Lung (tissue), 12 donors: ENCODE data around the gene MAP2K5. TPM values are rescaled to one million over a fixed set of nuclear protein-coding genes. Genes with fewer than 3 reads are reported as not detected.

Experiments
- ATAC-seq: fragments of 200-7000 bp; cut with Tn5 transposase; one replicate; pipeline ENCODE4 v1.9.1; 2020; ENCODE audit warnings: moderate number of reproducible peaks; ENCODE audit not compliant: insufficient read depth, low FRiP score
- DNase-seq, 3 donors: peaks; one replicate each; pipeline ENCODE4 v3.0.0-alpha.2; 2013 to 2017
- H3K27ac ChIP-seq, 2 donors: one replicate each; pipeline ENCODE4 v1.5.1; 2013; ENCODE audit warnings: mild to moderate bottlenecking in 2 of 2, moderate library complexity in 2 of 2, control low read depth in 1 of 2, inconsistent platforms in 1 of 2, low read depth in 1 of 2, low read length in 1 of 2
- H3K27me3 ChIP-seq, 3 donors: one replicate each; pipeline ENCODE4 v1.5.1; 2013; ENCODE audit warnings: low read length in 2 of 3; ENCODE audit not compliant: control insufficient read depth in 3 of 3, insufficient read depth in 3 of 3
- H3K36me3 ChIP-seq, 4 donors: one replicate each; pipeline ENCODE4 v1.5.1; 2013; ENCODE audit warnings: low read length in 4 of 4, mild to moderate bottlenecking in 1 of 4, moderate library complexity in 1 of 4; ENCODE audit not compliant: control insufficient read depth in 4 of 4, insufficient read depth in 4 of 4
- H3K4me1 ChIP-seq, 5 donors: one replicate each; pipeline ENCODE4 v1.5.1; 2013; ENCODE audit warnings: low read length in 5 of 5, mild to moderate bottlenecking in 2 of 5, moderate library complexity in 1 of 5; ENCODE audit not compliant: control insufficient read depth in 5 of 5, insufficient read depth in 5 of 5
- H3K4me3 ChIP-seq: one replicate; pipeline ENCODE4 v1.5.1; 2013; ENCODE audit warnings: mild to moderate bottlenecking, control low read depth, moderate library complexity
- H3K9ac ChIP-seq, 2 donors: one replicate each; pipeline ENCODE4 v1.5.1; 2013; ENCODE audit warnings: low read length in 2 of 2, control low read depth in 1 of 2; ENCODE audit not compliant: insufficient read depth in 1 of 2
- H3K9me3 ChIP-seq, 4 donors: one replicate each; pipeline ENCODE4 v1.5.1; 2013; ENCODE audit warnings: low read length in 3 of 4, mild to moderate bottlenecking in 1 of 4, moderate library complexity in 1 of 4; ENCODE audit not compliant: control insufficient read depth in 4 of 4, insufficient read depth in 3 of 4
- CTCF ChIP-seq: IDR thresholded peaks from 2 replicates; pipeline ENCODE4 v1.5.1; 2012; ENCODE audit warnings: mild to moderate bottlenecking; ENCODE audit errors: control extremely low read depth, extremely low read depth
- WGBS, 2 donors: extraction: QIAGEN DNeasy Blood & Tissue Kit; methylation state at CpG; one replicate each; pipeline ENCODE4 v1.1.7; 2013; 5-methylcytosine and 5-hydroxymethylcytosine counted together
- polyA plus RNA-seq, 2 donors: library from polyadenylated mRNA; stranded (reverse); fragments of 200-250 nt; gene quantifications; one replicate each; pipeline ENCODE4 v1.2.1, GENCODE V29; 2013
- total RNA-seq, 2 donors: library from RNA; depleted of rRNA in 1 of 2; stranded (reverse); fragments of >200 nt in 1 of 2; gene quantifications; one replicate each; pipeline ENCODE4 v1.2.1, GENCODE V29; 2014 to 2021
- donor health status: control.
- donor health status: control.
- donor health status: Bipolar disorder and iron deficiency.
- donor health status: healthy.
- donor health status: DM: yes; HTN: yes; CAD: no.

Gene MAP2K5
- total and polyA plus RNA-seq, 4 donors, result 6.3 to 19.1 (median 12.4) TPM

GRCh38 chr15:67782691-67782991 lies 240.1 kb downstream of the MAP2K5 start:
- Histone ChIP-seq H3K9ac (no peak overlapping the region), H3K4me1 (peaks cover 0 to 22% (median 3%) of the 10 kb centered on the region in 5 donors), H3K36me3 (peaks cover 0 to 8% (median 0%) of the 10 kb centered on the region in 4 donors), H3K27me3 (no peaks in the 10 kb centered on the region), H3K27ac (no peak overlapping the region), H3K4me3 (no peak overlapping the region), H3K9me3 (no peaks in the 10 kb centered on the region)
- ATAC-seq (no peak), DNase-seq (no peak)
- TF ChIP-seq CTCF, result no peak
- WGBS, 2 donors, result 81% methylated on average over 7 of the region's 7 CpGs

GRCh38 chr15:67783303-67783702 lies 240.8 kb downstream of the MAP2K5 start:
- WGBS, 2 donors, result 40 to 69% methylated on average over 7 of the region's 7 CpGs
- H3K27ac ChIP-seq, result no peak overlapping the region
- H3K27me3 ChIP-seq, result no peaks in the 10 kb centered on the region
- no peak for ATAC-seq
- no peak for TF ChIP-seq CTCF
- peaks cover 0 to 8% (median 0%) of the 10 kb centered on the region in 4 donors for H3K36me3 ChIP-seq
- no peak overlapping the region for H3K9ac ChIP-seq
- H3K4me1 ChIP-seq, result peaks cover 0 to 15% (median under 1%) of the 10 kb centered on the region in 5 donors
- H3K9me3 ChIP-seq, result no peaks in the 10 kb centered on the region
- no peak for DNase-seq
- no peak overlapping the region for H3K4me3 ChIP-seq

GRCh38 chr15:67784090-67784781 lies 241.7 kb downstream of the MAP2K5 start:
- ATAC-seq (no peak), DNase-seq (no peak)
- no peak for TF ChIP-seq CTCF
- Histone ChIP-seq H3K27me3 (no peaks in the 10 kb centered on the region), H3K36me3 (peaks cover 0 to 8% (median 0%) of the 10 kb centered on the region in 4 donors), H3K9ac (no peak overlapping the region), H3K4me3 (no peak overlapping the region), H3K9me3 (no peaks in the 10 kb centered on the region), H3K4me1 (peaks cover 0 to 6% (median 0%) of the 10 kb centered on the region in 5 donors), H3K27ac (no peak overlapping the region)
- 42 to 73% methylated on average over 4 of the region's 4 CpGs for WGBS, 2 donors

GRCh38 chr15:67784856-67785430 lies 242.4 kb downstream of the MAP2K5 start:
- no peak overlapping the region for H3K9ac ChIP-seq
- no peak overlapping the region for H3K4me3 ChIP-seq
- DNase-seq (no peak), ATAC-seq (no peak)
- H3K27me3 ChIP-seq, result no peaks in the 10 kb centered on the region
- TF ChIP-seq CTCF, result no peak
- no peak overlapping the region for H3K27ac ChIP-seq
- no peaks in the 10 kb centered on the region for H3K4me1 ChIP-seq
- peaks cover 0 to 8% (median 0%) of the 10 kb centered on the region in 4 donors for H3K36me3 ChIP-seq
- H3K9me3 ChIP-seq, result no peaks in the 10 kb centered on the region
- WGBS, 2 donors, result 66 to 82% methylated on average over 12 of the region's 12 CpGs
